Measurements from ENCODE around the gene FHIT.

Gene FHIT

DNA sequence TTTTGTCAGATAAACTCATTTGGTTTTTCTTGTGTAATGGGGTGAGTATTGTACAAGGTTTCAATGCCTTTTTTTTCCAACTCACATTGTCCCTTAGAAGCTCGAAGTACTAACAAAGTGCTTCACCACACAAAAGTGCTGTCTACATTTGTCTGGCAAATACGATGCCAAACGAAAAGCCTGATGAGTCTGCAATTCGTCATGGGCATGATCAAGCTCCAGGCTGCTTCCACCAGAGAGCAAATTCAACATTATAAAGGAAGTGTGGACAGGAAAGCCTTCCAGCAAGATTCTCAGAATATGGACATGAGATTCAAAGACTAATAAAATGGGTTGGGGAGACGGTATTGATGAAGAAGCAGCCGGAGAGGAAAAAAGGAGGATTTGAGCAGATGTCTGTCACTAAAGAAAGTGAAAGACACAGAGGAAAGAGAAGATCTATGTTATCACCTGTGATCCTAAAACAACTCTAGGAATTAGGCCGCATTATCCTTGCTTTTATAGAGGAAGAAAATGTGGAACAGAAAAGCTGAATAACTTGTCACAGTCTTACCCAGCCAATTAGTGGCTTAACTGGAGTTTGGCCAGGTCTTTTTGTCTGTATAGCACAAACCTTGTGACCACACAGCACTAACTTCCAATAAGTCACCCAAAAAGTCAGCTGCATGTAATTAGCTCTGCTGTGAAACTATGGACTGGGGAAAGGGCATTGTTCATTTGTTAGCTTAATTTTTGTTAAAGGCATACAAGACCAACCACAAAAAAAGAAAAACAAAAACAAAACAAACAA, 494.8 kb downstream of the FHIT start:
- DNase-seq: no peak

DNA sequence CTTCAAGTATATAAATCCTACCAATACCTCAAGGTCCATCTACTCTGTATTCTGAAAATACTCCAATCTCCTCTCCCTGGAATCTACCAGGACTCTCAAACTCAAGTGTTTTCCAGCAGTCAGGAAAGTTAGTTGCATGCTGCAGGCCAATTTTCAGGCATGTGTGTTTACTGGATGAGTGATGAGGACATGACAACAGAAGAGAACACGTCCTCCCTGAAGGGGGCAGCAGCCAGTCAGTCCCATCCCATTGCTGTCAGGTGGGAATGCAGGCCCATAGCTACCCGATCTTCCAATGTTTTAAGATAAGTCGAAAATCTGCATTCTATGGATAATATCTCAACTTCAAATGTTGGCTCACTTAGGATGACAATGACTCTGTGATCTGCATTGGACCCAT, 496.2 kb downstream of the FHIT start:
- no peak for DNase-seq

DNA sequence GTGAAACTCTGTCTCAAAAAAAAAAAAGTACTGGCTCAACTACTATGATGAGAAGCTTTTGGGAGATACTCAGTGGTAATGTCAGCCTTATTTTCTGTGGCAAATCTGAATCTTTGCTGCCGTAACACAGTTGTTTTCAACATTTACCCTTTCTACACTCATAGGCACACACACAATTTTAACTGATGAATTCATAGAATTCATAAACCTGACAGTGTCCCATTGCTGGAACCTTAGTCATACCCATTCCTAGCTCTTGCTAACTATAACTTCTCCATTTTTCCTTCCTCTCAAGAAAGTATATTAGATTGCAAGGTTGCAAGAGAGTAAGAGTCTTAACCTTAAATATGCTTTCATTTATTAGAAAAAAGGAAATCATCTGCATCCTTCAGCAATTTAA, 496.6 kb downstream of the FHIT start:
- DNase-seq: no peak

DNA sequence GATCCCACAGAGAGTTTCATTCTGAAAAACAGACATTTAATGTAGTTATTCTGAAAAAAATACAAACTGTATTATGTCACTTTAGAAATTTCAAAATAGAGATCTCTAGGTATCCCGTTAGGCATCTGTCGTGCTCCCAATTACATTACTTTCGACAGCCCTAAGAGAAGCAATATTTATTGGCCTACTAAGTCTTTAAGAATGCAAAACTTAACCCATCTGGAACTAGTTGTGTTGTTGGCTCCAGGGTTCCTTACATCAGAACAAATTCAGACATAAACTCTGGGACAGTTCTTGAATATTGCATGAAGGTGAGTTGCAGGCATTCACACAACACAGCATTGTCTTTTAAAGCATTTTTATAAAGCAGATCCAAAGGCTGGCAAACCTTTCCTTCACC, 498.4 kb downstream of the FHIT start:
- no peak for DNase-seq

DNA sequence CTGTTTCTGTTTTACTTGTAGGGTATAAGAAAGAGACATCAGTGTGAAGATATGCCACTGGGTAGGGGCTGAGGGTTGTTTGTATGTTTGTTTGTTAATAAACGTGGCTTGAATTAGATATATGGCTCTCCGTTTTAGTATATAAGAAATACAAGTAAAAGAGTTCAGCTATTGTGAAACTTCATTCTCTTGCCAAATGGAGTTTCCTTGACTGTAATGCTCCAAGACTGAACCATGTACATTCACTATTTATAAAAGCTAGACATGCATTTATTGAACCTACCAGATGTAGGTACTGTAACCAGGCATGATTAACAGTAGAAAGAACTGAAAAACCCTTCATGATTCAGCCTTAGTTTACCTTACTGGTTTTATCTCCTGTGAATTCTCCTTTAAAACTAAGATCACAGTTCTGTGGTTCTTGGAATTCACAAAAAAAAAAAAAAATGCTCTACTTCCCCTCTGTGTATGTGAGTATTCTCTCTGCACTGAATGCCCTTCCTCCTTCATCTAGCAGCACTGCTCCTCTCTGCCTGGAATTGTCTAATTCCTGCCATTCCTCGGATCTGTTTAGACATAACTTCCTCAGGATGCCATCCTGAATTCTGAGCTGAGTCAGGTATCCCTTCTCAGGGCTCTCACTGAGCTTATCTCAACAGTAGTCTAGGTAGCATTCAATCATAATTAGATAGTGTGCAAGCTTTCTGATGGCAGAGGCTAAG, 504.4 kb downstream of the FHIT start:
- DNase-seq: no peak

DNA sequence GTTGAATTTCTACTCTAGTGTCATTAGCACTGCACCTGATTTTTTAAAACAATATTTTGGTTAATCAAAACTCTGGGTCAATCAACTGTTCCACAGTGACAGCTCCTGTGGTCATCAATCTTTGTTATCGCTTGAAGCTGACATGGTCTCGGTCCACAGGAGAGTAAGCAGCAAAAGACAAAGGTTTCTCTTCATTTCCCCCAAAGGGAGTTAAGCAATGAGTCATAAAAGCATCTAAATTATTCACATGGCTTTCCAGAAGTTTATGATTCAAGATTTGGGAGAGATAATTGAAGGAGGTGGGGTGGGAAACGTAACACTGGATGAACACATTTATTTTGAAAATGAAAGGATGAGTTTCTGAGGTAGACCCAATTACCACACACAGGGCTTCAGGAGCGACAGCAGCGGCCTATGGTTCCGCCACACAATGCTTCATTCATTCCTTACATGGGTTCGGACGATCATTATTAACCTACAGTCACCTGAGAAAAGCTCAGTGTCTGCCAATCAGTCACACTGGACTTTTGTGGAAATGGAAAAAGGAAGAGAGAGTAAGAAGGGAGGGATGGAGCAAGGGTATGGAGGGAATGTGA, 505.1 kb downstream of the FHIT start:
- no peak for DNase-seq

DNA sequence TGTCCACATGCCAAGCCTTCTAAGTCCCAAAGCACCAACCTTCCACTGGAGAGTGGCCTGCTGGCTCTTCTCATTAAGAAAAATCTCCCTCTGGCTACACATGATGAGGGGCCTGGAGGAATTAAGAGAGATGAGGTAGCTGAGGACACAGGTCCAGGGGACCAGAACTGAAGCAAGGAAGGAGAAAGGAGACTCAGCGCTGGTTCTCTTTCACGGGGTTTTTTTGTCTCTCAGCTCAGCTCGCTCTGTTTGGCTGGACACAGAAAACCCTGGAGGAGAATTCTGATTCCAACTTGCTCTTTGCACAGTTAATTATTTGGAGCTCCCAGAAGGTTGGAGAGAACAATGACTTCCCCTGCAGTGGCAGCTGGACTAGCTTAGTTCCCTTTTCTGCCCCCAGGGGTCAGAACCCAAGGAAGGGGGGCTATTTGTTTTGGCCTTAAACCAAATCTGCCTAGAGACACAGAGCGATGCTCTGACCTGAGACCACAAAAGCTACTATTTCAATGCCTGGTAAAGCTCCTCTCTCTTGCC, 507.6 kb downstream of the FHIT start:
- no peak for DNase-seq

DNA sequence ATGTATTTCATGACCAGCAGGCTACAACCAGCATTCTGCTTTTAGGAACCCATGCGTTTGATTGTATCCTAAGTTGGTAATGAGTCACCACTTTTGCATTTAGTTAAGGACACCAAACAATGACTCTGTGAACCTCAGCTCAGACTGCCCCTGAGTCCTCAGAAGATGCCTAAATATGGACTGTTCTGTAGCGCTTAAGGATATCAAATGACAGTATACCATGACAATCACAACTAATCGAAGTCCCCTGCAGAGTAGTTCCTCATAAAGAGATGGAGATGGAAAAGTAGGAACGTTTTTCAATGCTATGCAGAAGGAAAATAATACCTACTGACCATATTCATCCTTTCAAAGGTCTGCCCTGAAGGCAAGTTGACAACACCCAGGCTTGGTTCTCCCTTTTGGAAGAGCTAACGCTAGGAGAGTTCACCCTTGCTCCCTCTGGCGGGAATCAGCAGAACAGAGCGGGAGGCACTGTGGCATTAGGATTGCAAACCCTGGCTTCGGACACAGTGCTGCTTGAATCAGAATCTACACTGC, 508.6 kb downstream of the FHIT start:
- no peak for DNase-seq

DNA sequence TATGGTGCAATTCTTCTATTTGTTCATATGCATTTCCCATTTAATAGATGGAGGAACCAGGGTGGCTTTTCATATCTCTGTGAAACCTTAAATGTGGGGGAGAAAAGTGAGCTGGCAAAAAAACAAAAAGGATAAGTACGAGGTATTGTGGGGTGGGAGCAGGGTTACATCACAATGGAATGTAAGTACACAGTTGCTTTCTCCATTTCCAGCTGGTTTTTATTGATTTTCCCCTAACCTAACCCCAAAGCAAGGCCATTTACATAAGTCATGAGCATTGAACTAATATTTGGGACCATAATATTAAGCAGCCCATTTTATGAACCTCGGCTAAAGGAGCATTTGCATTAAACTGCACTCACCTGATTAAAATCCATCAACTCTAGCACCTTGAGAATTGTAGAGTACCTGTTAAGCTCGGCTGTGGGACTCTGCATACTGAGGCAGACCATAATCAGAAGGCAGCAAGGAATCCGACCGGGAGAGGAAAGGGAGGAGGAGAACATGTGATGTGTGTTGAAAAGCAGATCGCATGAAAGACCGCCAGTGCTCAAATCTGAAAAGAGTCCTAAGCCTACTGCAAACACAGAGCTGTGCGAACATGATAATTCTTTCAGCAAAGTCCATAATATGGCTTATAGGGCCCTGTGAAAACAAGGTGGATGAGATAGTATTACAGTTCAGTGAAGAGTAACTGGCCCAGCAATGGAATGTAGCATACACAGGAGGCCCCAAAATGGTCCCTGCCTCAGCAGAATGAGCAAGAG, 513.4 kb downstream of the FHIT start:
- no peak for DNase-seq

DNA sequence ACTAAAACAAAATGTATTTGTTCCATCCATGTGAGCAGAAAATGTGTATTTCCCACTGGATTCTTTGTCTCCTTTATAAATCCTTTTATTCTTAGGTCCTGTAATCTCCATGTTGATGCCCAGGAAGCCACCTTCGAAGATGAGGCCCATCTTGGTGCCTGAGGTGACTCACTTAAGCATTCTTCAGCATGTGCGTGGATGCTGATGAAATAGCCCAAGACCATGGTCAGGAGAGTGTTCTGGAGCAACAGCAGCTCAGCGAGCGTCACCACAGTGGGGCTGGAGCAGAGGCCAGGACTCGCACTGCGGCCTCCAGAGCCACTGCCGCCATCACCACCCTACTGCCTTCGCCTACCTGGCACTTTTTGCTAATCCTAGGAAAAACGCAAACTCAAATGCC, 520.9 kb downstream of the FHIT start:
- no peak for DNase-seq

DNA sequence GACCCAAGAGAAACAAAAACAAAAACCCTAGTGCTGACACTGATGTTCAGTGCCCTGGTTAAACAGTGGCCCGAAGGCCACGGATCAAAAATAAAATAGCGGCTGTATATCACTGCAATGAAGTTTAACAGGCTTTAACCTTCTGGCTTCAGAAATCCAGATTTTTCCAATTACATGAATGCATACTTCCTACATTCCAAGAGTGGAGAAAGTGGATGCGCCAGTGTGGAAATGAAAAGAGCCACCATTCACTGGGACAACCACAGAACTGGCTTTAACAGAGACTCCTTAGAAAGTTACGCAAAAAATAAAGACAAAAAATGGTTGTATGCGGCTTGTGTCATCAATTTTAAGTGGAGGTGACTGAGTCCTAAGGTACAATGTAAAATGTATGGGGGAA, 522.2 kb downstream of the FHIT start:
- no peak for DNase-seq

DNA sequence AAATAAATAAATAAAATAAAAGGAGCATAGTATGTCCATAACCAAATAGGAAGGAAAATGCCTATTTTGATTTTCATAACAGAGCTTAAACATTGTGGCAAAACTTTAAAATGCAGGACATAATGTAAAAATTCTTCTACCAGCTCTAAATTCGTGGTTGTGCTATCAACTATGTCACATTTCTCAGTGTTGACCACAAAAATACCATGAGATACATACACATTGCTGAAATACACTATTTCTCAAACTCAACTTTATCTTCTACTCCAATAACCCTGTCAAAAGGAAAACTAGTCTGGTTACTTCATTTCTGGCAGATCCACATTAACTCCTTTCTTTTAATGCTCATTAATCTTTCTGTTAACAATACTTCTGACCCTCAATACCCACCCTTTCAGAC, 523.2 kb downstream of the FHIT start:
- DNase-seq: no peak

DNA sequence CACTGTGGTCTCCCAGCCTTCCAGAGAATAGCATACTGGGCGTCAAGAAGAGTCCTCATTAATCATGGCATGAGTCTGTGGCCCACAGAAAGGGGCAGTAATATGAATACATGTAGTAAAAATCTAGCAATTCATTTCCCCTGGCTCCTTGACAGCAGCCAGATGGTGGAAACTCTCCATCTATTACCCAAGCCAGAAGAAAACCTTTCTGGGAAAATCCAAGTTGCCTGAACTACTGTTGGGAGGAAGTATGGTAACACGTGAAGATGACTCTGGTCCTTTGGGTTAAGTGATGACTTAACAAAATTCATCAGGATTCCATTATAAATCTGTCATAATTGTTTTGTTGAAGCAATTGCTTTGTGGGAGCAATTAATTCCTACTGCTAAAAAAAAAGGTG, 530.5 kb downstream of the FHIT start:
- no peak for DNase-seq

DNA sequence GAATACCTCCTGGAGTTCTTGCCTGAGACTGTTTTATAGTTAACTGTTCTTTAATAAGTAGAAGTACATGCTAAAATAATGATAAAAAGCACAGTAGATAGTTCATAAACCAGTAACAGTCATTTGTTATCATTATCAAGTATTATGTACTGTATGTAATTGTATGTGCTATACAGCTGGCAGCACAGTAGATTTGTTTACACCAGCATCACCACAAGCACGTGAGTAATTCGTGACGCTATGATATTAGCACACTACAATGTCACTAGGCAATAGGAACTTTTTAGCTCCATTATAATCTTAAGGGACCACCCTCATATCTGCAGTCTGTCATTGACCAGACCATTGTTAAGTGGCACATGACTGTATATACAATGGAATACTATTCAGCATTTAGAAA, 534.7 kb downstream of the FHIT start:
- no peak for DNase-seq

DNA sequence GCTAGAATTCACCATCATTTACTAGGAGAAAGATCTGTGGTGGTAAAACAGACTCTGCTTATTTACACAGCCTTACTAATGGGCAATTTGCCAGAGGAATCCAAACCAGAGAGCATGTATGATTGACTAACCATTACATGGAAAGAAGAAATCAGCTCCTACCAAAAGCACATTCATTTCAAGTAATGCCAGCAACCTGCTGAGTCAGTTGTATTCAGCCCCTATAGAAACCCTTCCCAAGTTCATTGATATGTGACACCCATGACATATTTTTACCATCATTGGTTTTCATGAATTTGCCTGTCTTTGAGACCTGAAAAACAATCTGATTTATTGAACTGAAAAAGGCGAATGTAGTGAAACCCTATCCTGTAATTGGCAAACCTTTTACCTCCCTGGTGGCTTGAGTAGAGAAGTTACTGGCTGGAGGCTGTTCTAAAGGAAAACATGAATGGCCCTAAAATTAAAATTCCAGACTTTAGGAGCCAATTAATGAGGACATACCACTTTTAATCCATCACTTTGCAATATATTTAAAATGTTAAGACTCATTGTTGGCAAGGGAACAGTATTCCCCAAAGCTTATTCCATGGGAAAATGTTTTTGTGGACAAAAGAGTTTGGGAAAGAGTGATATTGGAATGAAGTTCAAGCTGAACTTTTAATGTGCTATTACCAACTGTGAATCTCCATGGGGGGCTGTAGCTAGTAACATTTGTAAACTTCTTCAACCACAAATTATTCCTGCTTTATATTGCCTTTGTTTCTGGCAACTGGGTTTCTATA, 542.9 kb downstream of the FHIT start:
- DNase-seq: no peak

DNA sequence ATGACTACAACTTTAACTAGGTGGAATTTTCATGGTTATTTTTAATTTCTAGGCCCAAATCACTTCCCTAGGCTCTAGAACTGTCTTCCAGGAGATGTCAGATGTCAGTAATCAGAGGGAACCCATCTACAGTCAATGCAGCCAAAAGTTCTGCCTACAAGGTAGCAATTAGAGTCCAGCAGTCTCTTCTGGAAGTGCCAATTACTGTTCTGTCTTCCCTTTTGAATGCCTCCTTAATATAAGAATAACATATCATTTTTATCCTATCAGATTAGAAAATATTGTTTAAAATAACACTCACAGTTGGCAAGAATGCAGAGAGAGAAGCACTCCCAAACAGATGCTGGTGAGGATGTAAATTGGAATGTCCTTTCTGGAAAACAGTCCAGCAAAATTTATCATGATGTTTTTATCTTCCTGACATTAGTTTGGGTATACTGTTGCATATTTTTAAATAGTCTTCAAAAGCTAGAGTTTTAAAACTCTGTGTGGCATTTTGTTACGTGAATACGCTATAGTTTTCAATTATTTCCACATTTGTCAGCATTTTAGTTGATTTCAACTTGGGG, 543.7 kb downstream of the FHIT start:
- DNase-seq: no peak

DNA sequence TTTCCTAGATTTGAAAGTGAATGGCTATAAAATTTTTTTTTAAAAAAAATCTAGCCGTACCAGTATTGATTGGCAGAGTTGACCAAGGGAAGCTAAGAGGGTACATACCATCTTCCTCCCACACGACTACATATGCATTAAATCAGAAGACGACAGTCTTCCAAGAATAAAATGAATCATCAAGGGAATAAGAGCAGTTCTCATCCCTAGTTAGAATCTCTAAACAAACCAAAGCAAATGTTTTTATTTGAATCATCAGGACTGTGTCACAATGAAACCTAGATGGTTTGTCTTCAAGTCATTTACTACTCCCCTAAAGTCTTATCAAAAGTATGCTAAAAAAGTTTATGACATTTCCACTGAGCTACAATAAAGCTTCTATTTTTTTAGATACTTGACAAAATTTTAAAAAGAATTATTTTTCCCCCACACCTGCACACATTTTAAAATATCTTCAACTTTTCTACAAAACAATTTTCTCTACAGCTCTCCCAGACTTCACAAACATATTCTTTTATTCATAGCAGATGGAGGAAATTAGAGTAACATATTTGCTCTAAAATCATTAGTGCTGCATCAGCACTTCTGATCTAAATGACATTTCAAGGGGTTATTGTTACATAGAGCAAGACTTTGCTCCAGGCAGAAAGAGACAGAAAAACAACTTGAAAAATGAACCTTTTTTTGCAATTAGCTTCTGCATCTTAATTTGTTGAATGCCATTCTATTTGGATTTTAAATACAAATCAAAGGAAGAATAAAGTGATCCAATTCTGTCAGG, 547.1 kb downstream of the FHIT start:
- DNase-seq: no peak

DNA sequence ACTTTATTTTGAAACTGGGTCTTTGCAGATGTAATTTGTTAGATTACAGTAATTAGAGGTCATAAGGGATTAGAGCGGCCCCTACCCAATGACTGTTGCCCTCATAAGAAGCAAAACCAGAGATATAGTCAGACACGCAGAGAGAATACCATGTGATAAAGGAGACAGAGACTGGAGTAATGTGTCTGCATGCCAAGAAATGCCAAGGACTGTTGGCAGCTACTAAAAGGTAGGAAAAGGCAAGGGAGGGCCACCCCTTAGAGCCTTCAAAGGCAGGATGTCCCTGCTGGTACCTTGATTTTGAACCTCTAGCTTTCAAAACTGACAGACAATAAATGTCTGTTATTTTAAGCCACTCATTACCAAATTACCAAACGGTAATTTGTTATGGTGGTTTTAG, 548.2 kb downstream of the FHIT start:
- DNase-seq: no peak

DNA sequence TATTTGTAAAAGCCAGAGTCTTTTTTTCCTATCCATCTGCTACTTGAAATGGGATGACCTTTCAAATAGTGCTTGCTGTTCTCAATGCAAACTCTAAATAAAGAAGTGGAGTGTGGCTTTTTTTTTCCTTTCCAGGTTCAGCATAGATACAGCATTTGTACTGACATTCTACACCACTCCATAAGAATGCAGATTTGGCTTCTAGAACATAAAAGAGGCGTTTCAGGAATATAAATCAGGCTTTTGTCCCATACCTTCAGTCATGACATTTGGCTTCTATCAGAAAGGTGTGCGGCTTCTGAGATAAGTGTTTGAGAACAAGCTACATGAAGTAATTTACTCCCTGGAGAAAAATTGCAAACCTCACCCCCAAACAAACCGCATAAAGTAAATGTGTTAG, 553.1 kb downstream of the FHIT start:
- DNase-seq: no peak

DNA sequence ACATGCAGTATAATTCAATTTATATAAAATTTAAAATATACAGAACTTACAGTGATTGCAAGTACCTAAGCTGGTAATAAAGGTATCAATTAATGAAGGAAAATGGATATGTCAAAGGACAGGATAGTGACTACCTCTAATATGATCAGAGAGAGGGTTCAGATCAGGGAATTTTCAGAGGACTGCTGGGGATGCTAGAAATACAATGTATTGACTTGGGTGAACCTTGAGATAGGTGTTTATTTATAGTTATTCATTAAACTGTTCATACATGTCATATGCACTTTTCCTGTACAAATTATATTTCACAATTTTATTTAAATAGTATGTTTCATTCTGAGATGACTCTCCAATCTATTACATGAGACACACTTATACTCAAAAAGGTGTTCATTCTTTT, 554.1 kb downstream of the FHIT start:
- DNase-seq: no peak
